Measurements from ENCODE around the gene PVRIG. TPM values are rescaled to one million over a fixed set of nuclear protein-coding genes. Genes with fewer than 3 reads are reported as not detected.

PVRIG gene
- total and polyA plus RNA-seq, 2 of the 4 experiments (the other 2 are of a cell fraction) = not detected

GRCh38 chr7:100200693-100201092, 19.1 kb upstream of the PVRIG start:
- POLR2A ChIA-PET (ENCODE audit: unreplicated experiment) = no interaction called here
- dilution Hi-C loops (cut with HindIII; ENCODE audit: low sequenced_read_pairs, unreplicated experiment) = no loop called here
- CTCF ChIA-PET = no interaction called here

More at GRCh38 chr7:100200693-100201092, 19.1 kb upstream of the PVRIG start:
- no peak overlapping the region for H3K4me2 ChIP-seq (ENCODE audit: low read depth, low read length)
- in situ Hi-C loops (cut with MboI; ENCODE audit: low sequenced_read_pairs) (no loop called here), intact Hi-C loops (cut with micrococcal nuclease) (no loop called here)
- no peak for ATAC-seq (ENCODE audit: low read depth)
- H4K8ac ChIP-seq (ENCODE audit: low read depth in 2 of 2, low read length in 2 of 2) = no peak overlapping the region
- no peak overlapping the region for H4K91ac ChIP-seq (ENCODE audit: insufficient read depth, low read depth, low read length)
- H3K4ac ChIP-seq (ENCODE audit: low read depth, low read length) = no peak overlapping the region
- H3K4me1 ChIP-seq (ENCODE audit: control insufficient read depth, insufficient read depth, low read length) = peaks cover 2% of the 10 kb centered on the region; the same call in 1 of the 2 replicates
- no peak overlapping the region for H2AK5ac ChIP-seq (ENCODE audit: low read depth, low read length)
- no peak for DNase-seq
- H3K36me3 ChIP-seq (ENCODE audit: control insufficient read depth, insufficient read depth, low read length) = no peaks in the 10 kb centered on the region
- no peak overlapping the region for H3K56ac ChIP-seq (ENCODE audit: extremely low read depth, insufficient read depth, low read length)
- no peak overlapping the region for H2AFZ ChIP-seq (replicated peaks; ENCODE audit: low read length, poor library complexity)
- no peak overlapping the region for H3K4me3 ChIP-seq (ENCODE audit: insufficient read depth, low read depth, low read length)
- H2BK120ac ChIP-seq (ENCODE audit: low read depth, low read length) = no peak overlapping the region
- H3K23ac ChIP-seq (ENCODE audit: low read depth, low read length) = no peak overlapping the region
- TF ChIP-seq RFX5 (IDR thresholded peaks at IDR 0.05; ENCODE audit: low read depth, low read length) (no peak), USF2 (IDR thresholded peaks at IDR 0.05; ENCODE audit: low read depth, low read length) (no peak), CEBPB (IDR thresholded peaks at IDR 0.05; ENCODE audit: low read depth, low read length) (no peak), SMC3 (IDR thresholded peaks at IDR 0.05; ENCODE audit: low read depth, low read length) (no peak)
- H3K79me1 ChIP-seq (ENCODE audit: low read depth in 1 of 2, low read length in 2 of 2) = no peaks in the 10 kb centered on the region
- H3K9me1 ChIP-seq (ENCODE audit: insufficient read depth, low read length) = no peaks in the 10 kb centered on the region
- peaks cover 25% of the 10 kb centered on the region for H3K27me3 ChIP-seq (ENCODE audit: control insufficient read depth, insufficient read depth, low read length)
- no peak overlapping the region for H3K27ac ChIP-seq (ENCODE audit: insufficient read depth, low read length)
- no peak overlapping the region for H4K5ac ChIP-seq (ENCODE audit: low read depth, low read length)
- no peak overlapping the region for H3K18ac ChIP-seq (ENCODE audit: low read depth, low read length)
- no peak overlapping the region for H3K9ac ChIP-seq (ENCODE audit: low read depth, low read length)
- H2AK9ac ChIP-seq (replicated peaks; ENCODE audit: low read depth, low read length, poor library complexity) = no peak overlapping the region
- H4K20me1 ChIP-seq (ENCODE audit: insufficient read depth, low read length) = no peaks in the 10 kb centered on the region
- no peak overlapping the region for H2BK20ac ChIP-seq (ENCODE audit: low read depth, low read length)
- no peaks in the 10 kb centered on the region for H3K9me3 ChIP-seq (ENCODE audit: control insufficient read depth, insufficient read depth, low read length)
- WGBS, 2 experiments (ENCODE audit: extremely low coverage in 2 of 2, insufficient read length in 1 of 2) = no CpG with 5 or more reads among the region's 11 CpGs
- H2BK5ac ChIP-seq (ENCODE audit: low read depth, low read length, poor library complexity, severe bottlenecking) = no peak overlapping the region
- no peak overlapping the region for H2BK15ac ChIP-seq (ENCODE audit: low read depth, low read length)
- H3K14ac ChIP-seq (replicated peaks; ENCODE audit: low read depth, low read length) = no peak overlapping the region
- no TSS peak for BruUV-seq (replicated peaks)

Data from IMR-90 (cell line).